CD4-positive, CD25-positive, alpha-beta regulatory T cell (primary cell): ENCODE measurements around the gene TCTN1. TPM values are rescaled to one million over a fixed set of nuclear protein-coding genes. Genes with fewer than 3 reads are reported as not detected.
"Not testable (repeated sequence)": the region's sequence is repeated elsewhere in the genome, so short reads cannot be mapped to it uniquely, and the experiment has no call there.

ENCODE experiments used
- ATAC-seq, 2 donors: fragments of 150-1000 bp; cut with Tn5 transposase; one replicate each; pipeline ENCODE4 v1.10.0; 2021; ENCODE audit warnings: low read depth in 2 of 2, moderate number of reproducible peaks in 2 of 2, moderate library complexity in 1 of 2
- DNase-seq, 3 donors: peaks; one replicate each; pipeline versions ENCODE4 v3.0.0 to v3.0.0-alpha.2; 2012 to 2022; ENCODE audit warnings: mixed read lengths in 1 of 3
- H3K27ac ChIP-seq: one replicate; pipeline ENCODE4 v1.7.0; 2013; ENCODE audit warnings: mild to moderate bottlenecking, low read length; ENCODE audit not compliant: insufficient read depth, poor library complexity, severe bottlenecking
- H3K27me3 ChIP-seq: one replicate; pipeline ENCODE4 v1.7.0; 2013; ENCODE audit warnings: low read length; ENCODE audit not compliant: control insufficient read depth, insufficient read depth
- H3K36me3 ChIP-seq: one replicate; pipeline ENCODE4 v1.7.0; 2013; ENCODE audit warnings: mild to moderate bottlenecking, low read length, moderate library complexity; ENCODE audit not compliant: control insufficient read depth, insufficient read depth
- H3K4me1 ChIP-seq: 2 replicates; pipeline ENCODE4 v1.7.0; 2013; ENCODE audit warnings: mild to moderate bottlenecking, low read length; ENCODE audit not compliant: insufficient read depth, control insufficient read depth, poor library complexity, severe bottlenecking
- H3K4me3 ChIP-seq: one replicate; pipeline ENCODE4 v1.7.0; 2013; ENCODE audit warnings: low read depth, mild to moderate bottlenecking, low read length, moderate library complexity
- H3K9me3 ChIP-seq, 2 experiments: 1 replicate in 1 of 2; 2 replicates in 1 of 2; pipeline ENCODE4 v1.7.0; 2013; ENCODE audit warnings: low read length in 2 of 2, mild to moderate bottlenecking in 1 of 2, moderate library complexity in 1 of 2; ENCODE audit not compliant: control insufficient read depth in 2 of 2
- H3K27ac Mint-ChIP-seq, 3 donors: one replicate each; pipeline ENCODE4 v1.8.0; 2020 to 2022; ENCODE audit warnings: mild to moderate bottlenecking in 3 of 3, mixed read lengths in 3 of 3, moderate library complexity in 2 of 3
- H3K27me3 Mint-ChIP-seq: one replicate; pipeline ENCODE4 v1.8.0; 2022; ENCODE audit warnings: mild to moderate bottlenecking, mixed read lengths
- H3K36me3 Mint-ChIP-seq: one replicate; pipeline ENCODE4 v1.8.0; 2020; ENCODE audit warnings: mixed read lengths
- H3K4me1 Mint-ChIP-seq, 4 donors: one replicate each; pipeline ENCODE4 v1.8.0; 2020 to 2022; ENCODE audit warnings: mixed read lengths in 4 of 4, mild to moderate bottlenecking in 1 of 4
- H3K4me3 Mint-ChIP-seq, 4 donors: one replicate each; pipeline ENCODE4 v1.8.0; 2020 to 2022; ENCODE audit warnings: mild to moderate bottlenecking in 4 of 4, mixed read lengths in 4 of 4, moderate library complexity in 3 of 4
- H3K9me3 Mint-ChIP-seq, 7 donors: one replicate each; pipeline ENCODE4 v1.8.0; 2020 to 2022; ENCODE audit warnings: mixed read lengths in 7 of 7, mild to moderate bottlenecking in 3 of 7, moderate library complexity in 2 of 7
- polyA plus RNA-seq, 4 donors: library from polyadenylated mRNA; unstranded; fragments of 300-500 nt; fragmentation: Illumina TruSeq; gene quantifications; one replicate each; pipeline ENCODE4 v1.2.3, GENCODE V29; 2021
- total RNA-seq: library from RNA; stranded (reverse); gene quantifications from one replicate; pipeline ENCODE4 v1.2.3, GENCODE V29; 2022

TCTN1 gene
- total RNA-seq (1.6 TPM), polyA plus RNA-seq (1 to 10 TPM; 2.7 to 5.8 (median 4.0) TPM)

DNA sequence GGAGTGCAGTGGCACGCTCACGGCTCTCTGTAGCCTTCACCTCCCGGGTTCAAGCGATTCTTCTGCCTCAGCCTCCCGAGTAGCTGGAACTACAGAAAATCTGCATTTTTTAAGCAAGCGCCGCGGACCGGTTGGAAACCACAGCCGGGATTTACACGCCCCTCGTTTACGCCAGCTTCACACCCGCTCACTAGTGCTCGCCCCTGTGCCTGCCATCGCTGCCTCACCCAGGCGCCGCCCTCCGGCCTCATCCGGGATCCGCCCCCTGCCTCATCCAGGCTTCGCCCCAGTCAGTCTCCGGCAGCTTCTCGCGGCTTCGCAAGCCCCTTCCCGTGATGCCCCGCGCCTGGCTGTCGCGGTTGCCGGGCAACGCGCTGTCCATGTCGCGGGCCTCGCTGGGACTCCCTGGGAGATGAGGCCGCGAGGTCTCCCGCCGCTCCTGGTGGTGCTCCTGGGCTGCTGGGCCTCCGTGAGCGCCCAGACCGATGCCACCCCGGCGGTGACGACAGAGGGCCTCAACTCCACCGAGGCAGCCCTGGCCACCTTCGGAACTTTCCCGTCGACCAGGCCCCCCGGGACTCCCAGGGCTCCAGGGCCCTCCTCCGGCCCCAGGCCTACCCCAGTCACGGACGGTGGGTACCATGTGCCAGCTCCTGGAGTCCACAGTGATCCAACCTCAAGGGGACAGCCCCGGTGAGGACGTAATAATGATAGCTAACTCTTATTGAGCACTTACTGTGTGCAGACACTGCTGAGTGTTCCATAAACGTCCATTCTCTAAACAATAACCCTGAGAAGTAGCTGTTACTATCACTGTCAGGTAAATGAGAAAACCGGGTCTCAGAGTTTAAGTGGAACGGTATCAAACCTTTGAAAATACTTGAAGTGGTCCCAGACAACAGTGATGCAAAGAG is at the start of gene TCTN1:
Gene TCTN1 (plus strand): TSS at position 359 of the 914 bp plus-strand sequence. CDS start 54 bp downstream, at position 413.
- Mint-ChIP-seq H3K4me3 (peak within 1 kb of the TSS; percentile 87 to 95 (median 89)), H3K36me3 (peaks cover 3% of the 10 kb centered on the region), H3K27ac (peak within 1 kb of the TSS; percentile 63 to 90 (median 85)), H3K9me3 (no peaks in the 10 kb centered on the region), H3K27me3 (peaks cover 4% of the 10 kb centered on the region), H3K4me1 (peaks cover 5 to 22% (median 10%) of the 10 kb centered on the region in 4 donors)
- peaks cover 9% of the 10 kb centered on the region for H3K4me1 ChIP-seq
- H3K27me3 ChIP-seq: no peaks in the 10 kb centered on the region
- DNase-seq (peak; percentile 94 to 97 (median 94)), ATAC-seq (peak; percentile 99 to 100)
- no peaks in the 10 kb centered on the region for H3K36me3 ChIP-seq
- H3K4me3 ChIP-seq: peak within 1 kb of the TSS; percentile 68
- no peaks in the 10 kb centered on the region for H3K9me3 ChIP-seq
- H3K27ac ChIP-seq: peak within 1 kb of the TSS; percentile 78

- no peaks in the 10 kb centered on the region for H3K27me3 Mint-ChIP-seq
- DNase-seq (no peak), ATAC-seq (no peak)
- Histone ChIP-seq H3K27ac (peak overlapping the region; percentile 55), H3K4me1 (peaks cover 47% of the 10 kb centered on the region), H3K27me3 (no peaks in the 10 kb centered on the region), H3K4me3 (no peak overlapping the region), H3K36me3 (peaks cover 1% of the 10 kb centered on the region), H3K9me3 (peaks cover 2 to 3% of the 10 kb centered on the region in 2 experiments)
- H3K27ac Mint-ChIP-seq: peak overlapping the region in 2 of 3 donors; percentile 76 to 83
- H3K36me3 Mint-ChIP-seq: peaks cover 6% of the 10 kb centered on the region
- peaks cover 0 to 3% (median under 1%) of the 10 kb centered on the region in 7 donors for H3K9me3 Mint-ChIP-seq
- H3K4me1 Mint-ChIP-seq: peaks cover 33 to 82% (median 53%) of the 10 kb centered on the region in 4 donors
- peak overlapping the region in 2 of 4 donors; percentile 7 to 57 for H3K4me3 Mint-ChIP-seq
Measured at GRCh38 chr12:110564471-110564991, 49.4 kb upstream of the TCTN1 start.

GRCh38 chr12:110565894-110566871 is 47.7 kb upstream of the TCTN1 start:
- Histone ChIP-seq H3K36me3 (peaks cover 4% of the 10 kb centered on the region), H3K27me3 (no peaks in the 10 kb centered on the region), H3K4me1 (peaks cover 37% of the 10 kb centered on the region), H3K27ac (no peak overlapping the region), H3K4me3 (peak overlapping the region; percentile 3), H3K9me3 (peaks cover 5 to 7% of the 10 kb centered on the region in 2 experiments)
- ATAC-seq (no peak), DNase-seq (no peak)
- Mint-ChIP-seq H3K27me3 (no peaks in the 10 kb centered on the region), H3K36me3 (peaks cover 9% of the 10 kb centered on the region), H3K27ac (peak overlapping the region; percentile 72 to 87 (median 77)), H3K4me3 (peak overlapping the region in 3 of 4 donors; percentile 1 to 19 (median 17)), H3K4me1 (peaks cover 29 to 71% (median 46%) of the 10 kb centered on the region in 4 donors), H3K9me3 (peaks cover 0 to 8% (median 4%) of the 10 kb centered on the region in 7 donors)

GRCh38 chr12:110566993-110567392 is 46.9 kb upstream of the TCTN1 start:
- no peaks in the 10 kb centered on the region for H3K27me3 Mint-ChIP-seq
- Histone ChIP-seq H3K4me1 (peaks cover 29% of the 10 kb centered on the region), H3K36me3 (peaks cover 10% of the 10 kb centered on the region), H3K27ac (no peak overlapping the region), H3K27me3 (no peaks in the 10 kb centered on the region), H3K9me3 (peaks cover 13 to 15% of the 10 kb centered on the region in 2 experiments), H3K4me3 (peak overlapping the region; percentile 3)
- ATAC-seq (no peak), DNase-seq (no peak)
- peaks cover 0 to 16% (median 10%) of the 10 kb centered on the region in 7 donors for H3K9me3 Mint-ChIP-seq
- H3K27ac Mint-ChIP-seq: peak overlapping the region; percentile 72 to 87 (median 77)
- H3K4me1 Mint-ChIP-seq: peaks cover 29 to 63% (median 42%) of the 10 kb centered on the region in 4 donors
- no peak overlapping the region for H3K4me3 Mint-ChIP-seq
- peaks cover 13% of the 10 kb centered on the region for H3K36me3 Mint-ChIP-seq

- Histone ChIP-seq H3K27ac (no peak overlapping the region), H3K27me3 (no peaks in the 10 kb centered on the region), H3K4me3 (no peak overlapping the region), H3K9me3 (peaks cover 15 to 24% of the 10 kb centered on the region in 2 experiments), H3K36me3 (peaks cover 10% of the 10 kb centered on the region), H3K4me1 (peaks cover 17% of the 10 kb centered on the region)
- ATAC-seq: no peak
- Mint-ChIP-seq H3K27ac (no peak overlapping the region), H3K27me3 (no peaks in the 10 kb centered on the region), H3K36me3 (peaks cover 18% of the 10 kb centered on the region), H3K4me1 (peaks cover 26 to 57% (median 40%) of the 10 kb centered on the region in 4 donors), H3K4me3 (no peak overlapping the region), H3K9me3 (peaks cover 0 to 20% (median 11%) of the 10 kb centered on the region in 7 donors)
- DNase-seq: no peak
Measured at GRCh38 chr12:110568752-110569151, 45.2 kb upstream of the TCTN1 start.

DNA sequence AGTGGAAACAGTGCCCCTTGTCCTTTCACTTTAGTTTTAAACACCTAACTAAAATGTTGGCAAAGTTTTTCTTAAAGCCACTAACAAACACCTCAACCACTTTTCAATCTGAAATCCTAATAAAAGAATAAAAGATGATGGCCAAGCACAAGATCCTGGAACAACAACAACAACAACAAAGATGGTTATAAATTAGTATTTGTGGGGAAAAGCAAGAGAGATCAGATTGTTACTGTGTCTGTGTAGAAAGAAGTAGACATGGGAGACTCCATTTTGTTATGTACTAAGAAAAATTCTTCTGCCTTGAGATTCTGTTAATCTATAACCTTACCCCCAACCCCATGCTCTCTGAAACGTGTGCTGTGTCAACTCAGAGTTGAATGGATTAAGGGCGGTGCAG is 44.1 kb upstream of the TCTN1 start:
- H3K36me3 ChIP-seq, DNase-seq, H3K27ac ChIP-seq, H3K4me3 Mint-ChIP-seq, H3K27me3 ChIP-seq, ATAC-seq, H3K27ac Mint-ChIP-seq, H3K4me3 ChIP-seq, H3K27me3 Mint-ChIP-seq: not testable (repeated sequence)
- Histone ChIP-seq H3K4me1 (peaks cover 16% of the 10 kb centered on the region), H3K9me3 (peaks cover 15 to 24% of the 10 kb centered on the region in 2 experiments)
- Mint-ChIP-seq H3K9me3 (peaks cover 0 to 20% (median 11%) of the 10 kb centered on the region in 7 donors), H3K4me1 (peaks cover 22 to 56% (median 34%) of the 10 kb centered on the region in 4 donors), H3K36me3 (peaks cover 18% of the 10 kb centered on the region)

GRCh38 chr12:110570798-110571197 is 43.1 kb upstream of the TCTN1 start:
- not testable (repeated sequence) for H3K27ac Mint-ChIP-seq, H3K4me3 ChIP-seq, ATAC-seq, DNase-seq, H3K27me3 Mint-ChIP-seq, H3K27ac ChIP-seq, H3K4me3 Mint-ChIP-seq, H3K27me3 ChIP-seq, H3K36me3 ChIP-seq
- Mint-ChIP-seq H3K36me3 (peaks cover 18% of the 10 kb centered on the region), H3K4me1 (peaks cover 18 to 56% (median 35%) of the 10 kb centered on the region in 4 donors), H3K9me3 (peaks cover 0 to 20% (median 11%) of the 10 kb centered on the region in 7 donors)
- H3K4me1 ChIP-seq: peaks cover 24% of the 10 kb centered on the region
- peaks cover 15 to 24% of the 10 kb centered on the region in 2 experiments for H3K9me3 ChIP-seq
